GM12878 (cell line): Measurements from ENCODE around the gene ATP6V1G1. TPM values are rescaled to one million over a fixed set of nuclear protein-coding genes. Genes with fewer than 3 reads are reported as not detected.
A peak's percentile ranks its signal among the peaks of the same experiment; 100 is the strongest.

Experiments
- ATAC-seq: fragments of 200-7000 bp; cut with Tn5 transposase; 3 replicates; pipeline ENCODE4 v1.9.1; 2020; ENCODE audit warnings: mild to moderate bottlenecking, moderate library complexity
- BruUV-seq: library from RNA; stranded (reverse); fragments of 400-500 nt; replicated peaks from 2 replicates; lab custom pipeline; 2021; lab: Mats Ljungman, UMichigan
- CTCF ChIA-PET: fragments of 300-600 bp; sonication (Branson Sonifier 250); formaldehyde crosslinking; extraction: SDS; loops from one replicate; lab custom pipeline; 2021; ENCODE audit warnings: inconsistent platforms; lab: Yijun Ruan, JAX
- POLR2A ChIA-PET: fragments of 350-600 bp; formaldehyde crosslinking; extraction: SDS; loops from one replicate; lab custom pipeline; 2021; ENCODE audit warnings: inconsistent platforms; lab: Charles Lee
- RAD21 ChIA-PET: fragments of 300-600 bp; sonication (Branson Sonifier 250); formaldehyde crosslinking; loops from one replicate; lab custom pipeline; 2023; ENCODE audit warnings: antibody characterized with exemption; ENCODE audit not compliant: unreplicated experiment; lab: Charles Lee
- SMC1A ChIA-PET: fragments of 300-600 bp; sonication (Branson Sonifier 250); formaldehyde crosslinking; loops from one replicate; lab custom pipeline; 2023; ENCODE audit not compliant: unreplicated experiment, uncharacterized antibody; lab: Charles Lee
- DNase-seq: peaks from one replicate; pipeline ENCODE4 v3.0.0-alpha.2; 2011; ENCODE audit warnings: low read depth, low spot score
- FAIRE-seq: peaks from 3 replicates; lab custom pipeline; 2011; peaks lifted over from hg19 to GRCh38; lab: Jason Lieb, UNC
- H2AFZ ChIP-seq: 2 replicates; pipeline ENCODE4 v1.6.0; 2011; ENCODE audit warnings: low read depth, low read length, control low read depth; ENCODE audit not compliant: control insufficient read depth
- H3K27ac ChIP-seq: 2 replicates; pipeline ENCODE4 v1.5.1; 2011; ENCODE audit warnings: control low read depth; ENCODE audit not compliant: control insufficient read depth, insufficient read depth
- H3K27me3 ChIP-seq, 2 experiments: replicated peaks in 1 of 2; 2 replicates each; pipeline versions ENCODE4 v1.6.0 to v1.6.1; 2011; ENCODE audit warnings: low read length in 1 of 2; ENCODE audit not compliant: control insufficient read depth in 2 of 2, insufficient read depth in 2 of 2
- H3K36me3 ChIP-seq, 2 experiments: 2 replicates each; pipeline ENCODE4 v1.5.1; 2011; ENCODE audit warnings: low read length in 1 of 2; ENCODE audit not compliant: control insufficient read depth in 2 of 2, insufficient read depth in 2 of 2
- H3K4me1 ChIP-seq: 2 replicates; pipeline ENCODE4 v1.6.1; 2011; ENCODE audit warnings: mild to moderate bottlenecking, low read length, moderate library complexity, mixed read lengths; ENCODE audit not compliant: control insufficient read depth, insufficient read depth
- H3K4me2 ChIP-seq: 2 replicates; pipeline ENCODE4 v1.6.0; 2011; ENCODE audit warnings: control low read depth; ENCODE audit not compliant: control insufficient read depth, insufficient read depth
- H3K4me3 ChIP-seq: fragments of 200-600 bp; sonication (generic); 2 replicates; pipeline ENCODE4 v1.5.1; 2016
- H3K79me2 ChIP-seq: 2 replicates; pipeline ENCODE4 v1.6.0; 2011; ENCODE audit warnings: low read length; ENCODE audit not compliant: control insufficient read depth, insufficient read depth
- H3K9ac ChIP-seq: 2 replicates; pipeline ENCODE4 v1.8.0; 2011; ENCODE audit warnings: low read length, control low read depth, mixed read lengths; ENCODE audit not compliant: control insufficient read depth, insufficient read depth
- H3K9me3 ChIP-seq: replicated peaks from 3 replicates; pipeline ENCODE4 v1.5.1; 2011; ENCODE audit warnings: mild to moderate bottlenecking, low read length; ENCODE audit not compliant: control insufficient read depth, insufficient read depth
- H4K20me1 ChIP-seq: 2 replicates; pipeline ENCODE4 v1.6.0; 2011; ENCODE audit not compliant: control insufficient read depth, insufficient read depth
- BHLHE40 ChIP-seq, 2 experiments: fragments of 450-650 bp in 1 of 2; IDR thresholded peaks; 2 replicates each; pipeline ENCODE4 v1.6.1; 2011 to 2017; ENCODE audit warnings: low read depth in 2 of 2, borderline replicate concordance in 1 of 2, improper control_type of control experiment in 1 of 2, low read length in 1 of 2, mild to moderate bottlenecking in 1 of 2
- IKZF1 ChIP-seq: fragments of 450-650 bp; conservative IDR thresholded peaks from 2 replicates; pipeline ENCODE4 v1.6.1; 2017; ENCODE audit warnings: antibody characterized with exemption, mild to moderate bottlenecking
- IKZF2 ChIP-seq, 2 experiments: fragments of 450-650 bp; IDR thresholded peaks; 2 replicates each; pipeline ENCODE4 v1.6.1; 2017; ENCODE audit warnings: mild to moderate bottlenecking in 2 of 2, moderate library complexity in 2 of 2
- KDM1A ChIP-seq: fragments of 200-600 bp; sonication (generic); IDR thresholded peaks from 2 replicates; pipeline ENCODE4 v1.6.1; 2016; ENCODE audit warnings: borderline replicate concordance
- NFIC ChIP-seq: IDR thresholded peaks from 2 replicates; pipeline ENCODE4 v1.6.1; 2012; ENCODE audit warnings: low read depth, mild to moderate bottlenecking, inconsistent platforms, low read length, moderate library complexity
- PKNOX1 ChIP-seq: fragments of 450-650 bp; IDR thresholded peaks from 2 replicates; pipeline ENCODE4 v1.6.1; 2016; ENCODE audit warnings: mild to moderate bottlenecking
- POLR2AphosphoS5 ChIP-seq: IDR thresholded peaks from 2 replicates; pipeline ENCODE4 v1.6.1; 2011; ENCODE audit warnings: mild to moderate bottlenecking, low read length, inconsistent platforms
- TCF7 ChIP-seq: IDR thresholded peaks from 2 replicates; pipeline ENCODE4 v1.6.1; 2014; ENCODE audit warnings: antibody characterized with exemption, borderline replicate concordance
- ZNF384 ChIP-seq: IDR thresholded peaks from 2 replicates; pipeline ENCODE4 v1.6.1; 2012; ENCODE audit warnings: low read depth, mild to moderate bottlenecking, low read length, improper control_type of control experiment, borderline replicate concordance
- WGBS: methylation state at CpG from one replicate; pipeline ENCODE4 v1.1.6; 2016; ENCODE audit warnings: low lambda C conversion rate; ENCODE audit not compliant: insufficient replicate concordance, insufficient coverage; ENCODE audit errors: missing lambda C conversion rate; 5-methylcytosine and 5-hydroxymethylcytosine counted together
- in situ Hi-C: fragments of 300-500 bp; cut with MboI; formaldehyde crosslinking; loops from 9 replicates; pipeline ENCODE4 v1.14.3; 2018; ENCODE audit warnings: mixed read lengths
- intact Hi-C: fragments of 100-400 bp; cut with micrococcal nuclease; formaldehyde crosslinking; loops from one replicate; pipeline ENCODE4 v1.14.2; 2022; ENCODE audit not compliant: unreplicated experiment
- polyA plus RNA-seq, 11 experiments: library from polyadenylated mRNA; depleted of rRNA in 4 of 11; unstranded in 6 of 11; stranded (reverse) in 5 of 11; fragments of >200 nt; fragmentation: Nextera tagmentation in 4 of 11; fragmentation: Illumina TruSeq in 1 of 11; extraction: Ambion mirVana in 4 of 11; extraction: Trizol in 1 of 11; gene quantifications; 1 replicate in 1 of 11; 2 replicates in 10 of 11; pipeline versions ENCODE4 v1.2.1 to v1.2.3, GENCODE V29; 2011 to 2016; ENCODE audit warnings: inconsistent platforms in 2 of 11, missing spikeins in 2 of 11, low read depth in 1 of 11
- total RNA-seq, 4 experiments: library from RNA; depleted of rRNA in 3 of 4; stranded (reverse); fragments of >200 nt in 3 of 4; fragmentation: Illumina TruSeq in 1 of 4; extraction: Trizol in 1 of 4; gene quantifications; 2 replicates each; pipeline versions ENCODE4 v1.2.1 to v1.2.3, GENCODE V29; 2013 to 2021

Gene ATP6V1G1
- total and polyA plus RNA-seq, 10 of the 15 experiments (the other 5 are each of a cell fraction or from before 2014, with no cell fraction given) = 34.2 to 204 (median 82.5) TPM

- TF ChIP-seq BHLHE40 (IDR thresholded peaks at IDR 0.05; ENCODE audit: borderline replicate concordance in 1 of 2, low read depth in 2 of 2, low read length in 1 of 2) = peak; percentile 19 to 23; a peak in 1 of 4 replicates
- peak; percentile 21; the same call in 1 of the 2 replicates for TF ChIP-seq NFIC
- no peak for TF ChIP-seq PKNOX1
These were observed 15.7 kb downstream of the ATP6V1G1 start (continued) for GRCh38 chr9:114603248-114603647.

- FAIRE-seq (no peak), ATAC-seq (peak; percentile 1; the same call in 2 of the 3 replicates), DNase-seq (no peak)
- Histone ChIP-seq H3K27me3 (no peaks in the 10 kb centered on the region), H3K4me1 (peaks cover 62% of the 10 kb centered on the region), H3K9ac (peak overlapping the region; percentile 19; the same call in 1 of the 2 replicates), H3K9me3 (peaks cover 11% of the 10 kb centered on the region; the same call in 2 of the 3 replicates), H3K79me2 (peaks cover 11% of the 10 kb centered on the region), H3K4me3 (no peak overlapping the region), H2AFZ (no peak overlapping the region), H3K27ac (peak overlapping the region; percentile 71), H3K4me2 (peak overlapping the region; percentile 44; the same call in 1 of the 2 replicates), H3K36me3 (peaks cover 2 to 3% of the 10 kb centered on the region in 2 experiments; a peak in 3 of 4 replicates), H4K20me1 (no peaks in the 10 kb centered on the region)
- ChIA-PET CTCF (interaction anchor here (1.0 to 9.8 kb wide), 8 partner anchors 13 to 118 kb away, joined by 3 to 88 read pairs (median 6); partner anchors contain the start of gene ATP6V1G1), RAD21 (interaction anchor here (0.7 to 9.0 kb wide), 6 partner anchors 9 to 48 kb away, joined by 3 to 83 read pairs (median 27); partner anchors contain the start of gene ATP6V1G1), POLR2A (interaction anchor here (0.6 to 6.6 kb wide), 8 partner anchors 8 to 1087 kb away, joined by 3 to 73 read pairs (median 4); partner anchors contain the start of gene ATP6V1G1), SMC1A (interaction anchor here (0.8 to 10.3 kb wide), 13 partner anchors 7 to 111 kb away, joined by 3 to 99 read pairs (median 6); partner anchors contain the start of gene ATP6V1G1)
- intact Hi-C loops = no loop called here
- 79% methylated on average over 3 of the region's 3 CpGs for WGBS
- in situ Hi-C loops = no loop called here
- BruUV-seq = TSS peak; percentile 80
- 0 out of 2 replicates have a peak, but pooled peaks have one; percentile 11 for TF ChIP-seq POLR2AphosphoS5
- TF ChIP-seq IKZF1 = no peak
- peak; percentile 90 for TF ChIP-seq TCF7
- no peak for TF ChIP-seq IKZF2 (IDR thresholded peaks at IDR 0.05)
- TF ChIP-seq ZNF384 = peak; percentile 32; the same call in 1 of the 2 replicates
- TF ChIP-seq KDM1A = no peak
These were observed 17.4 kb downstream of the ATP6V1G1 start for GRCh38 chr9:114604989-114605388.
